Right ventricle myocardium superior (tissue), 1 donor: ENCODE results near the gene PAX2. TPM values are rescaled to one million over a fixed set of nuclear protein-coding genes. Genes with fewer than 3 reads are reported as not detected.

Experiments used
- ATAC-seq: fragments of 200-7000 bp; cut with Tn5 transposase; one replicate; pipeline ENCODE4 v1.9.1; 2020; ENCODE audit warnings: mild to moderate bottlenecking; ENCODE audit not compliant: poor library complexity
- DNase-seq: peaks from one replicate; pipeline ENCODE4 v3.0.0-alpha.2; 2020
- intact Hi-C: fragments of 100-400 bp; cut with DNase I; formaldehyde crosslinking; loops from one replicate; pipeline ENCODE4 v1.11.2; 2022
- total RNA-seq: library from RNA; stranded (reverse); fragmentation: NEBNext Ultra II Directional; extraction: Animal tissue kit (Norgen Biotek cat#: 25700); gene quantifications from one replicate; pipeline ENCODE4 v1.2.1, GENCODE V29; 2021
- donor health status: DM: no; HTN: yes; CAD: no; lungs with severe emphysema.

The PAX2 gene
- total RNA-seq, 1 donor from 2014 or later = not detected

- DNase-seq (no peak), ATAC-seq (no peak)
- intact Hi-C loops = no loop called here
Measured at GRCh38 chr10:100723180-100723579, 22.2 kb upstream of the PAX2 start.

GRCh38 chr10:100723770-100724530 lies 21.4 kb upstream of the PAX2 start:
- DNase-seq (no peak), ATAC-seq (no peak)

GRCh38 chr10:100724531-100725027 lies 20.8 kb upstream of the PAX2 start:
- no peak for ATAC-seq
- no peak for DNase-seq
- intact Hi-C loops = no loop called here

More at GRCh38 chr10:100723770-100724530, 21.4 kb upstream of the PAX2 start:
- intact Hi-C loops = no loop called here

GRCh38 chr10:100725071-100725471 lies 20.3 kb upstream of the PAX2 start:
- intact Hi-C loops = no loop called here
- DNase-seq = no peak
- ATAC-seq = no peak

- intact Hi-C loops = no loop called here
- no peak for DNase-seq
- ATAC-seq = no peak
Measured at GRCh38 chr10:100725869-100726426, 19.4 kb upstream of the PAX2 start.

GRCh38 chr10:100727808-100728207 lies 17.6 kb upstream of the PAX2 start:
- intact Hi-C loops = no loop called here
- ATAC-seq (no peak), DNase-seq (no peak)

GRCh38 chr10:100728928-100729861 lies 16.2 kb upstream of the PAX2 start:
- intact Hi-C loops = no loop called here
- ATAC-seq (no peak), DNase-seq (no peak)

GRCh38 chr10:100729862-100730724 lies 15.3 kb upstream of the PAX2 start:
- DNase-seq (no peak), ATAC-seq (no peak)
- intact Hi-C loops = no loop called here

GRCh38 chr10:100730725-100731406 lies 14.5 kb upstream of the PAX2 start:
- intact Hi-C loops = no loop called here
- DNase-seq = no peak
- peak; percentile 10 for ATAC-seq

GRCh38 chr10:100731407-100732240 lies 13.8 kb upstream of the PAX2 start:
- DNase-seq = no peak
- ATAC-seq = no peak
- intact Hi-C loops = no loop called here

- intact Hi-C loops = no loop called here
- ATAC-seq = no peak
Measured at GRCh38 chr10:100732241-100732596, 13.2 kb upstream of the PAX2 start.

GRCh38 chr10:100733329-100733728 lies 12.1 kb upstream of the PAX2 start:
- DNase-seq (no peak), ATAC-seq (no peak)
- intact Hi-C loops = no loop called here

More at GRCh38 chr10:100732241-100732596, 13.2 kb upstream of the PAX2 start:
- no peak for DNase-seq

GRCh38 chr10:100734295-100735086 lies 10.9 kb upstream of the PAX2 start:
- intact Hi-C loops = no loop called here
- ATAC-seq (no peak), DNase-seq (no peak)

GRCh38 chr10:100735087-100735336 lies 10.4 kb upstream of the PAX2 start:
- no peak for ATAC-seq
- no peak for DNase-seq
- intact Hi-C loops = no loop called here

GRCh38 chr10:100735337-100736143 lies 9.8 kb upstream of the PAX2 start:
- intact Hi-C loops = no loop called here
- DNase-seq (no peak), ATAC-seq (no peak)
